ENCODE measurements around the gene BRICD5.

GRCh38 chr16:2253293-2253692 lies 42.6 kb upstream of the BRICD5 start:
- TF ChIP-seq POLR2AphosphoS5 (IDR thresholded peaks at IDR 0.05) (no peak), POLR2A (IDR thresholded peaks at IDR 0.05) (no peak), EP300 (IDR thresholded peaks at IDR 0.05) (no peak)
- TF ChIP-seq, protein P1, sequence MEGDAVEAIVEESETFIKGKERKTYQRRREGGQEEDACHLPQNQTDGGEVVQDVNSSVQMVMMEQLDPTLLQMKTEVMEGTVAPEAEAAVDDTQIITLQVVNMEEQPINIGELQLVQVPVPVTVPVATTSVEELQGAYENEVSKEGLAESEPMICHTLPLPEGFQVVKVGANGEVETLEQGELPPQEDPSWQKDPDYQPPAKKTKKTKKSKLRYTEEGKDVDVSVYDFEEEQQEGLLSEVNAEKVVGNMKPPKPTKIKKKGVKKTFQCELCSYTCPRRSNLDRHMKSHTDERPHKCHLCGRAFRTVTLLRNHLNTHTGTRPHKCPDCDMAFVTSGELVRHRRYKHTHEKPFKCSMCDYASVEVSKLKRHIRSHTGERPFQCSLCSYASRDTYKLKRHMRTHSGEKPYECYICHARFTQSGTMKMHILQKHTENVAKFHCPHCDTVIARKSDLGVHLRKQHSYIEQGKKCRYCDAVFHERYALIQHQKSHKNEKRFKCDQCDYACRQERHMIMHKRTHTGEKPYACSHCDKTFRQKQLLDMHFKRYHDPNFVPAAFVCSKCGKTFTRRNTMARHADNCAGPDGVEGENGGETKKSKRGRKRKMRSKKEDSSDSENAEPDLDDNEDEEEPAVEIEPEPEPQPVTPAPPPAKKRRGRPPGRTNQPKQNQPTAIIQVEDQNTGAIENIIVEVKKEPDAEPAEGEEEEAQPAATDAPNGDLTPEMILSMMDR (IDR thresholded peaks at IDR 0.05) = no peak

Data from gastroesophageal sphincter (tissue), 3 donors.